Esophagus squamous epithelium (tissue), 4 donors: ENCODE data around the gene PKHD1.

Experiments
- POLR2A ChIP-seq, 4 donors: fragments of 450-650 bp; IDR thresholded peaks; one replicate each; pipeline ENCODE4 v1.6.1; 2017; ENCODE audit warnings: antibody characterized with exemption in 4 of 4, mild to moderate bottlenecking in 4 of 4, moderate library complexity in 3 of 4
- TF ChIP-seq, protein P1 (sequence below), 6 experiments: fragments of 450-650 bp in 4 of 6; fragments of 200-600 bp in 2 of 6; sonication (generic) in 2 of 6; IDR thresholded peaks; one replicate each; pipeline ENCODE4 v1.5.1; 2016 to 2019; ENCODE audit warnings: antibody characterized with exemption in 6 of 6, mild to moderate bottlenecking in 4 of 6, moderate library complexity in 4 of 6

DNA sequence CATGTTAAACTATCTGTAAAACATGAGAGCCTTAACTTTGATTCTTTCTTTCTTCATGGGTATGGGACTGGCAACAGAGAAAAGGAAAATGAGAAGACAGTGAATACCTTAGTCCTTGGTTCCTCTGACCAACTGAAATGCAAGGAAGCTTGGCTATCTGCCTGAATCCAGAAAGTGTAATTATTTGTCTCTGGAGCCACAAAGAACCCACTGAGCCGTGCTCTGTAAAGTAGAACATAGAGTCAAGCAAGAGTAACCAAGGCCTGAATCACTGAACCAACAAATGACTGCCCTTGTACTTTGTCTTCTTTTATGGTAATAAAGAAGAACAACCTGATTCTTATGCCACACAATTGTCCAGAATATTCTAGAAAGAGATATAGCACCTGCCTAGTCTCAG, 27.6 kb downstream of the PKHD1 start:
- TF ChIP-seq, protein P1, sequence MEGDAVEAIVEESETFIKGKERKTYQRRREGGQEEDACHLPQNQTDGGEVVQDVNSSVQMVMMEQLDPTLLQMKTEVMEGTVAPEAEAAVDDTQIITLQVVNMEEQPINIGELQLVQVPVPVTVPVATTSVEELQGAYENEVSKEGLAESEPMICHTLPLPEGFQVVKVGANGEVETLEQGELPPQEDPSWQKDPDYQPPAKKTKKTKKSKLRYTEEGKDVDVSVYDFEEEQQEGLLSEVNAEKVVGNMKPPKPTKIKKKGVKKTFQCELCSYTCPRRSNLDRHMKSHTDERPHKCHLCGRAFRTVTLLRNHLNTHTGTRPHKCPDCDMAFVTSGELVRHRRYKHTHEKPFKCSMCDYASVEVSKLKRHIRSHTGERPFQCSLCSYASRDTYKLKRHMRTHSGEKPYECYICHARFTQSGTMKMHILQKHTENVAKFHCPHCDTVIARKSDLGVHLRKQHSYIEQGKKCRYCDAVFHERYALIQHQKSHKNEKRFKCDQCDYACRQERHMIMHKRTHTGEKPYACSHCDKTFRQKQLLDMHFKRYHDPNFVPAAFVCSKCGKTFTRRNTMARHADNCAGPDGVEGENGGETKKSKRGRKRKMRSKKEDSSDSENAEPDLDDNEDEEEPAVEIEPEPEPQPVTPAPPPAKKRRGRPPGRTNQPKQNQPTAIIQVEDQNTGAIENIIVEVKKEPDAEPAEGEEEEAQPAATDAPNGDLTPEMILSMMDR (IDR thresholded peaks at IDR 0.05) = no peak
- TF ChIP-seq POLR2A (IDR thresholded peaks at IDR 0.05) = no peak
